Measurements from ENCODE around the gene CTIF.

- no peak for TF ChIP-seq CTCF (conservative IDR thresholded peaks at IDR 0.05; ENCODE audit: low read length)
- TF ChIP-seq EZH2phosphoT487 (IDR thresholded peaks at IDR 0.05; ENCODE audit: borderline replicate concordance, low read depth, low read length) = no peak
Observed at GRCh38 chr18:48806551-48807261, 267.9 kb downstream of the CTIF start.

Data from OCI-LY7 (cell line).